ENCODE data around the gene UBXN10. TPM values are rescaled to one million over a fixed set of nuclear protein-coding genes. Genes with fewer than 3 reads are reported as not detected.

UBXN10 gene
- total RNA-seq, 2 experiments from 2014 or later: 0.42 to 0.50 TPM

DNA sequence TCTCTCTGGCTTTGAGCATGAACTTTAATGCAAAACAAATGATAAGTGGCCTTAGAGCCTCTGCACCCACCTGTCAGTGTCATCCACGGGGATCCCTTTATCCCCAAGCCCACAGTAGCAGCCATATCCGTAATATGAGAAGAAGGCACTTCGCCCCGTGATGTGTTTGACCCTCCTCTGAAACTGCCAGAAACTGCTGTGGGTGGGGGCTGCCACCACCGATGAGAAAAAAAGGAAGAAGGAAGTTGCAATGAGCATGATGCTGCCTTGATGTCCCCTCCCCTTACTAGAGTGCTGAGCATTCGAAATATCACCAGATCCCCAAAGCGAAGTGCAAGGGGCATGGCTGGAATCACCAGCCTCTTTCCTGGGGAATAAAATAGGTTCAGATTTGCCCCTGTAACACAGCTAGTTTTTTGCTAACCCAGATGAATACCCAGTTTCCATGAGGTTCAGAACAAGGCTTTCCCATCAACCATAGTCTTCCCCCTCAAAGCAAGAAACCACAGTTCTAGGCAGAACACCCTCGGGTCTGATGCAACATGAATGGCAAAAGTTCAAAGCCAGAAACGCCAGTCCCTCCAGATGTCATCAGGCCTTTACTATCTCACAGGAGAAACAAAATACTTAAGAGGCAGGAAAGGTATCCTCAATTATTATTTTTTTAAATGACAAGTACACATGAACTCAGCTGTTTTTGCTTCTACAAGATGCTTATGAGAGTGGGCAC is 10.8 kb upstream of the UBXN10 start:
- peak overlapping the region; percentile 86 for H2AFZ ChIP-seq (ENCODE audit: low read length)
- intact Hi-C loops (cut with micrococcal nuclease; ENCODE audit: unreplicated experiment): no loop called here
- peak; percentile 39 for DNase-seq (ENCODE audit: low spot score)
- H3K4me2 ChIP-seq (ENCODE audit: low read length): peak overlapping the region; percentile 40
- no peaks in the 10 kb centered on the region for H3K79me2 ChIP-seq (ENCODE audit: insufficient read depth, low read depth, low read length)
- POLR2A ChIA-PET: interaction anchor here (0.9 kb wide), 1 partner anchor 38 kb away, joined by 3 read pairs; no protein-coding TSS in a partner anchor
- CTCF ChIA-PET (ENCODE audit: unreplicated experiment): interaction anchor here (0.6 to 2.0 kb wide), 2 partner anchors 20 to 23 kb away, joined by 4 to 15 read pairs; no protein-coding TSS in a partner anchor
- TF ChIP-seq CTCF (conservative IDR thresholded peaks at IDR 0.05; ENCODE audit: low read length): no peak
- TF ChIP-seq EZH2phosphoT487 (IDR thresholded peaks at IDR 0.05; ENCODE audit: borderline replicate concordance, low read depth, low read length): no peak
- H3K4me1 ChIP-seq (ENCODE audit: insufficient read depth, low read length, poor library complexity, severe bottlenecking): peaks cover 75% of the 10 kb centered on the region
- BruUV-seq (replicated peaks): no TSS peak
- H3K36me3 ChIP-seq (ENCODE audit: insufficient read depth, low read length): no peaks in the 10 kb centered on the region; the same call in 1 of the 2 replicates
- peak overlapping the region; percentile 0 for H3K4me3 ChIP-seq (ENCODE audit: low read depth, low read length, poor library complexity, severe bottlenecking)
- peaks cover 5% of the 10 kb centered on the region; the same call in 1 of the 2 replicates for H3K9me3 ChIP-seq (ENCODE audit: low read length)
- H4K20me1 ChIP-seq (ENCODE audit: insufficient read depth, low read length): no peaks in the 10 kb centered on the region
- H3K27ac ChIP-seq (ENCODE audit: low read depth, low read length, poor library complexity, severe bottlenecking): no peak overlapping the region
- no peaks in the 10 kb centered on the region for H3K9me2 ChIP-seq (ENCODE audit: insufficient read depth, low read length)

DNA sequence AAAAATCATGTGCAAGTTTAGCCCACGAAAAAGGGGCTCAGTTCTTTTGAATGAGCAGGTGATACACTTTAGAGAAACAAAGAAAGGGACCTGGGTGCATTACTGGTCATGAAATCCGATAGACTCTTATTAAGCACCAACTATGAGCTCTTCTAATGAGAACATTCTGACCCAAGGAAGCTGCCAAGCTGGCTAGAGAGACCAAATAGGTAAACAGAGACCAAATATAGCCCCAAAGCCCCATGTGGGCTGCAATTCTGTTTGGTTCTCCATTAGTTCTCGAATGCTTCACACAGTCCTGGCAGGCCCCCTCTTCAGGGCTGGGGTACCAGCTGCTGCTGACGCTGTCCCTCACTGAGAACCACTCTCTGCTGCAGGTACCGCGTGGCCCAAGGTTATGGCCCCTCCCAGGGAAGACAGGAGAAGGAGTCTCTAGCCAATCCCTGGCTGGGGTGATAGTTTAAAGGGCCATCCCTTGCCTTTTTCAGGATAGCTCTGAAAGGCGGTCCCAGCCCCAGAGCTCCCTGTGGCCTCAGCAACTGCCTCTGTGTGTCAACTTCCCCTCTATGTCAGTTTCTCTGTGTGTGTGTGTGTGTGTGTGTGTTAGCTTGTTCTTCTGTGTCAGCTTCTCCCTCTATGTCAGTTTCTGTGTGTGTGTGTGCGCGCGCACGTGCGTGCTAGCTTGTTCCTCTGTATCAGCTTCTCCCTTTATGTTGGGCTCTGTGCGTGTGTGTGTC is 7.1 kb upstream of the UBXN10 start:
- no peak for DNase-seq (ENCODE audit: low spot score)
- Histone ChIP-seq H3K4me3 (ENCODE audit: low read depth, low read length, poor library complexity, severe bottlenecking) (no peak overlapping the region), H3K4me1 (ENCODE audit: insufficient read depth, low read length, poor library complexity, severe bottlenecking) (peaks cover 50% of the 10 kb centered on the region), H2AFZ (ENCODE audit: low read length) (peak overlapping the region; percentile 2; the same call in 1 of the 2 replicates), H4K20me1 (ENCODE audit: insufficient read depth, low read length) (no peaks in the 10 kb centered on the region), H3K9me2 (ENCODE audit: insufficient read depth, low read length) (no peaks in the 10 kb centered on the region), H3K9me3 (ENCODE audit: low read length) (peaks cover 8% of the 10 kb centered on the region; the same call in 1 of the 2 replicates), H3K27ac (ENCODE audit: low read depth, low read length, poor library complexity, severe bottlenecking) (peak overlapping the region; percentile 24), H3K79me2 (ENCODE audit: insufficient read depth, low read depth, low read length) (no peaks in the 10 kb centered on the region), H3K4me2 (ENCODE audit: low read length) (peak overlapping the region; percentile 15; the same call in 1 of the 2 replicates), H3K36me3 (ENCODE audit: insufficient read depth, low read length) (no peaks in the 10 kb centered on the region; the same call in 1 of the 2 replicates)
- ChIA-PET POLR2A (interaction anchor here (0.5 to 0.9 kb wide), 6 partner anchors 8 to 146 kb away, joined by 3 to 4 read pairs (median 3); no protein-coding TSS in a partner anchor), CTCF (ENCODE audit: unreplicated experiment) (interaction anchor here (0.7 to 1.4 kb wide), 3 partner anchors 16 to 27 kb away, joined by 3 to 5 read pairs (median 4); no protein-coding TSS in a partner anchor)
- intact Hi-C loops (cut with micrococcal nuclease; ENCODE audit: unreplicated experiment): no loop called here
- TF ChIP-seq CTCF (conservative IDR thresholded peaks at IDR 0.05; ENCODE audit: low read length) (no peak), EZH2phosphoT487 (IDR thresholded peaks at IDR 0.05; ENCODE audit: borderline replicate concordance, low read depth, low read length) (no peak)
- no TSS peak for BruUV-seq (replicated peaks)
